SW480 (cell line): ENCODE data around the gene KRT84.
A peak's percentile ranks its signal among the peaks of the same experiment; 100 is the strongest.
"Not testable (repeated sequence)": the region's sequence is repeated elsewhere in the genome, so short reads cannot be mapped to it uniquely, and the experiment has no call there.

Experiments used
- DNase-seq: peaks from one replicate; pipeline ENCODE4 v3.0.0-alpha.2; 2016; ENCODE audit warnings: low spot score

KRT84 gene

DNA sequence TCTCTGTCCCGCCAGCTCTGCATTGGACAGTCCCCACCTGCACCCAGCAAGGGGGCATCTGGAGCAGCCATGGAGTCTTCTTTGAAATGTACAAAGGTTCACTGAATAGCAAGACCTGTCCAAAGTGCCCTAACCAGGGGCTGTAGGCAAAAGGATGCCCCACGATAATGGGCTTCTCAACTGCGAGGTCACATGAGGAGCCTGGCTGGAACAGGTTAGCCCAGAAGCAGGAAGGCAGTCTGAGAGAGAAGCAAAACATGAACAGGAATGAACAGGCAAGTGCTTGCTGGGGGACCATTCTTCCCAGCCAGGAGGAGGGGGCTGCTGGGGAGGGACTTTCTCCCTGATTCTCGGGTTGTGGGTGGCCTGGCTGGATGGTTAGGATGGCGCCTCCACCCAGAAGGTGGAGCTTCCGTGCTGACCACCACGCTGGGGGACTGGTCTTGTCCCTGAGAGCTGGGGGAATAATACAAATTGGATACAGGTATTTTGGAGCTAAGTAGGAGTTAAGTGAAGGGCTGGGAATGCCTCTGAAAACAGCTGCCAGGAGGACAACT, 25.3 kb downstream of the KRT84 start:
- no peak for DNase-seq

DNA sequence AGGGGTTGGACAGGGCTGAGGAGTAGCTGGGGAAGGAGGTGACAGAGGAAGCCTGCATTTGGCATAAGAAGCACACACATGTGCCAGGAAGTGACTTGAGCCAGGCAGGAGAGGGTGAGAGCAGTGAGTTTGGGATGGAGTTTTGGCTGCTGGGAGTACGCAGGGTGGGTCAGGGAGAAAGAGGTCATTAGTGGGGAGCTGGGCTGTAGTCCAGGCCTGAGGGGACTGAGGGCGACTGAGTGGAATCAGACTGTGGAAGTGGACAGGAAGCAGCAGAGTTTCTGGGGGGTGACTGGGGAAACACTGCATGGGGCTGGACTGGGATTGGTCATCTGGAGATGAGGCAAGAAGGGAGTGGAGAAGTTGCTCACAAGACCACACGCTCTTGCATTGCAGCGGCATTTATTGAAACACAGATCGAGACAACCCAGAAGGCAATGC, 25.8 kb downstream of the KRT84 start:
- no peak for DNase-seq

DNA sequence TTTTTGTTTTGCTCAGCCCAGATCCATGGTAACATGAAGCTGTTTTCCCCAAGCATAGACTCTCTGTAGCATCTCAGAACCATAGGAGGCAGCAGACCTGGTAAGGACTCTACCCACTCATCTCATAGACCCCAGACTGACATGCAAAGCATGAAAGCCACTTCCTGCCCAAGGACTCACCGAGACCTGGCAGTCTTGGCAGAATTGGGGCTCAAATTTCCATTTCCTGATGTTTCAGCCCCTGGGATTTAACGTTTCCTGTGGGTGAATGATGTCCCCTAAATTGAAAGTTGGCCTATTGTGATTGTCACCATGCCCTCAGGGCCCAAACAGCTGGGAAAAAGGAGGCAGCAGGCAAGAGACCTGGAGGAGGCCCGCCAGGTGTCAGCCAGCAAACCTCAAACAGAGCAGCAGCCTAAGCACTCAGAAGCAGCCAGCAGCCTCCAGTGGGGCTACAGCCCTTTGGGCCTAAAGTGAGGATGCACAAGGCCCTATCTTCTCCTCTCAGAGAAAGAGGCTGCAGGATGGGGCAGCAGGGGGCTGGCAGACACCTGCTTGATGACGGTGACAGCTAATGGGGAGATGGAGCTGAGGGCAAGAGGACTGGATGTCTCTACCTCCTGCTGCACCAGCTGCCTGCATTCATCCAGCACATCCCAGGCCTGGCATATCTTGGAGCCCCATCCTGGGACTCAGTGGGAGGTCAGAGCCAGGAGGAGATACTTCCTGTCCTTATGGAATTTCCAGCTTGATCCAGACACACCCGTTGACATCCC, 26.7 kb downstream of the KRT84 start:
- peak; percentile 14 for DNase-seq

DNA sequence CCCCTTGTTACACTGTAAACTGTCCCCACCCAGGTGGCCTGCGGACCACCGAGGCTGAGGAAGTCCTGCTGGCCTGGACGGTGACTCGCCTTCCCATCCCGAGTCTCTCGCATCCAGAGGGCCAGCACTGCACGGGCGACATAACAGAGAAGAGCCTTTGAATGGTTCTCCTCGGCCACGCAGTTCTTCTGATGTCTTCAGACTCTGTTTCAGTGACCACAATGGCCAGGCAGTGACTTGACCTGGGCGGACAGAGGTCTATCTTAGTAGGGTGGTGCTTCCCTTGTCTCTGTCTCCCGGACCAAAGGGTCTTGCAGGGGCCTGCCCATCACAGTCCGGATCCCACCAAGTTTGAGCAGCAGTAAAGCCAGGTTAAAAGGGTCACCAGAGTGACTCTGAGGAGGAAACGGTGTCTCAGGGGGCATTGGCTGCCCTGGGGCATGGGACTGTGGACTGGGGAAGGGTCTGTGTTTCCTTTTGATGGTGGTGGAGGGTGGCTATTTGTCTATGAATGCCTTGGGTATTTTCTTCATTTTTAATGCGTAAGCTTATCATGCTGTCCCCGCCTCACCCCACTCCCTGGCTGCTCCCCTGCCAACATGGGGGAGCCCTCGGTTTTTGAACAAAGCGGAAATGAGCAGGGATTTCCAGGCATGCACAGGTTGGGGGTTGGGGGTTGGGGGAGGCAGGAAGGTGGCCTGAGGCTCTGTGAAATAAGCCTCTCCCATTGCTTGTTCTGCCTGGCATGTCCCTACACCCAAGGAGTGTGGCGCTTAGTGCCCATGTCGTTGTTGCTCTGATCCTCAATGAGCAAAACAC, 28.5 kb downstream of the KRT84 start:
- DNase-seq, result no peak

DNA sequence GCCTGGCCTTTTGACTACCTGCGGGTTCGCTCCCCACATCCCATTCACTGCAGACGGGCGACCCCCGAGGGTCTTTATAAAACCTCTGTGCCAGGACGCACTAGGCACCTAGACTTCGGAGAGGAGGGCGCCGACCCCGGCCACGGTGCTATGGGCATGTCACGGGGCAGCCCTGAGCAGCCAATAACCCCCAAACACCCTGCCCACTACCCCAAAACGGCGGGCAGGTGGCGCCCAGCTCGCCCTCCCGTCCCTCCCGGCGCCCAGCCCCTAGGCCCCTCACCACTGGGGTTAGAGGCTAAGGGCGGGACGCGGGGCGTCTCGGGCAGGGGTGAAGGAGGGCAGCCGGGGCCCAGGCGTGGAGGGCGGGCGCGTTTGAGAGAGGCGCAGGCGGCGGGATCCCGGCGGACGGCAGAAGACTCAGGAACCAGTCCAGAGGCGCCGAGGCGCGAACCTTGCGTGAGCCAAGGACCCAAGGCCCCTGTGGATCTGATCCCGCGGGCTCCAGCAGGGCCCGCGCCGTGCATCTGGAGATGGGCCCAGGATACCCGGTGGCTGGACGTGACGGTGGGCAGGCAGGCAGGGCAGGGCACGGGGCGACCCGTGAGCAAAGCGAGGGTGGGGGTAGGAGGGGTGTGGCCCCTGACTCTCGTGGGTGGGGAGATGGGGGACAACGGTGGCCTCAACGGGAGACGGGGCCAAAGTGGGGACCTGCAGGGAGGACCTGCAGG, 29.3 kb downstream of the KRT84 start:
- no peak for DNase-seq

DNA sequence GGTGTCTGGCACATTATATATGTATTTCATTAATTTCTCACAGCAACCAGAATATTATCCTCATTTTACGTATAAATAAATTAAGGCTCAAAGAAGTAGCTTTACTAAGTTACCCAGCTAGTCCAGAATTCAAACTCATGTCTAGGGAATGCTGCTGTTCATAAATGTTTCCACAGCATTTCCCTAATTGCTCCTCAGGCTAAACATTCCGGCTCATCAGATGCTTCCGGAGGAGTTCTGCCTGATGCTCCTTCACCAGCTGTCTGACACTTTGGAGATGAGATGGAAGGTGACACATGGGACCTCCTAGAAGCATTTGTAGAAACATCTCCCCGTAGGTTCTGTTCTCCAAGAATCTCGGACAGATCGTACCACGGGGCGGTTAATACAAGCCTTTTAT, 30.3 kb downstream of the KRT84 start:
- no peak for DNase-seq

DNA sequence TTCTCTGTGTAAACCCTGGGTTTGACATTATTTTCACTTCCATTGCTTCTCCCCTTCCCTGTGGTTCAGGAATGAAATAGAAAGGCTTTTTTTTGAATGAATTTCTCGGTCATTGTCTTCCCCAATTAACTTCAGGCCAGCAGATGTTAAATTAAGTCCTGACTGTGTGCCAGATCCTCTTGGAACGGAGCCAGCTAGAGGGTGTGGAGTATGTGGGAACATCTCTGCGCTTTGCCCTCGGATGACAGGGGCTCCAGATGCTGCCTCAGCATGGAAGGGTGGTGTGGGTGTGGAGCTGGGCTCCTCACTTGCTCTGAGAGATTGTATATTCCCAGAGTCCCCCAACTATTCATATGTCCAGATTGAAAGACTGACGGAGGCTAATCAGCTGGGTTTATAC, 31.3 kb downstream of the KRT84 start:
- no peak for DNase-seq

DNA sequence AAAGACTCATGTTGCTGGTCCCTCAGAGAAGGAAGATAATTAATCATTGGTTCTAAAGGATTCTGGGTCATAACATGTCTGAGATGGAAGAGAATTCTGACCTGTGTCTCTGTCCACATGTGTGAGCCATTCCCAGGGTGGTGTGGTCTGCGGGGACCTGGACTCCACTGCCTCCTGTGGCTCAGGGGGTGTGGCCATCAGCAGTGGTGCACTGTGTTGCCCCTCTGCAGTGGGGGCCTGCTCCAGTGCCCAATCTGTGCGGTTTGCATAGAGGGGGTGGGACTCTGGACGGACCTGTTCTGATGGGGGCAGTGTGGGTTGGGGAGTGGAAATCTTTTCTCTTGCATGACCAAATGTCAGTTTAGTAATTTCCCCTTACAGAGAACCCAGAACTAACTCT, 31.7 kb downstream of the KRT84 start:
- DNase-seq, result no peak

DNA sequence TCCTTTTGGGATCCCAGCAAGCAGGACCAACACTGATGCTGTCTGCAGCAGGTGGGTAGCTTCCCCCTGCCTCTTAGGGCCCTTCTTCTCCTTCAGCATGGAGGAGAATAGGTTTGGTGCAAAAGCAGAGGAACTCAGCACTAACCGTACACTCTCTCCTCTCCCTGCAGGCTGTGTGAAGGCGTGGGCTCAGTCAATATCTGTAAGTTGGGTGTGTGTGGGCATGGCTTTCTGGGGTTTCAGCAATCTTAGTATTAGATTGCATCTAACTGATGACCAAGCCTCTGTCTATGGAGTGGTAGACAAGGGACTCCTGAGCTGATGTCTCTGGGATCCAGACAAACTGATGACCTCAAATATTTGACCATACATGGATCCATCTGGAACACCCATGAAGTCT, 32.5 kb downstream of the KRT84 start:
- no peak for DNase-seq

DNA sequence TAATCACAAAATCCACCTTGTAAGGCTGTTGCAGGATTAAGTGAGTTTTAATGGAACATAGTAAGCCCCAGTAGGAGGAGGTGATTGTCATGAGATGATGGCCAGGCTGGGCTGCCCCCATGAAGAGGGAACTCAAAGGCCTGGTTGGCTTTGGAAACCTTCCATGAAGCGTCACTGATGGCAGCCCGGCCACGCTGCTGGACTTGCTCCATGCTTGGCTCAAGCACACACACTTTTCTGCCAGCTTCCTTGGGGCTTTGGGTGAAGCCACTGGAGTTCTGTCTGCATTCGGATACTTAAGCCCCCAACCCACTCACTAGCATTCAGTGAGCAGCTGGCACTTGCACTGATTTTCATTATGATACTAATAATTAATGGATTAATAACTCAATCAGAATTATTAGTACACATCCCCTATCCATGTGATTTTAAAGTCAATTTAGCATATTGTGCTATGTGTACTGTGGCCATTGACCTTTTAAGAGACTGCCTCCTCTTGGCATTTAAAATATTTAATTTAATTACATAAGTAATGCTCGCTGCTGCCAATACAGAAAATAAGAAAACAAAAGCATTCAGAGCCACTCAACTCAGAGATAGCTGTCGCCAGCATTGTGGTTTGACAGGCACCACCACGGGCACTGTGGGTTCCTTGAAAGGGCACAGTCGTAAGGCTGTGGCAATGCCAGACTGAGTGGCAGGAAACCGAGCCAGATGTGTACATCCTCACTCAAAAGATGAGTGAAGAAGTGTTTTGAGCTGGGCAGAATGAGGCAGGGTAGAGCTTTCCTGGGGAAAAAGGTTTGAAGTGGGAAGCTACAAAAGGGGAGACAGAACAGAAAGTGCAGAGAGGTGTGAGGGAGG, 34.0 kb downstream of the KRT84 start:
- no peak for DNase-seq

DNA sequence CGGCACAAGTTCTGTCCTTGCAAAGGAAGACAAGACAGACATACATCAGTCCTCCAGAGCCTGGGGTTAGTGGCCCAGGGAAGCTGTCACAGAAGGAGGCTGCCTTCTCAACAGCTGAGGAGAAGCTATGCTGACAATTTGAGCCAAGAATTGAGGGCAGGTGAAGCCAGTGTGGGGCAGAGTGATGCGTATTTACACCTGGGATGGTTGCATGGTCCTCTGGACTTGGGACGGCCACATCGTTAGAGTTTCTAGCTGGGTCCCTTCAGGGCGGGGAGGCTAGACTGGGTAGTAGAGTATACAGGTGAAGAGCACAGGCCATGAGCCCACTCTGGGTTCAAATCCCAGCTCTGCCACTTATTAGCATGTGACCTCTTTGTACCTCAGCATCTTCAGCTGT, 34.7 kb downstream of the KRT84 start:
- DNase-seq, result no peak

DNA sequence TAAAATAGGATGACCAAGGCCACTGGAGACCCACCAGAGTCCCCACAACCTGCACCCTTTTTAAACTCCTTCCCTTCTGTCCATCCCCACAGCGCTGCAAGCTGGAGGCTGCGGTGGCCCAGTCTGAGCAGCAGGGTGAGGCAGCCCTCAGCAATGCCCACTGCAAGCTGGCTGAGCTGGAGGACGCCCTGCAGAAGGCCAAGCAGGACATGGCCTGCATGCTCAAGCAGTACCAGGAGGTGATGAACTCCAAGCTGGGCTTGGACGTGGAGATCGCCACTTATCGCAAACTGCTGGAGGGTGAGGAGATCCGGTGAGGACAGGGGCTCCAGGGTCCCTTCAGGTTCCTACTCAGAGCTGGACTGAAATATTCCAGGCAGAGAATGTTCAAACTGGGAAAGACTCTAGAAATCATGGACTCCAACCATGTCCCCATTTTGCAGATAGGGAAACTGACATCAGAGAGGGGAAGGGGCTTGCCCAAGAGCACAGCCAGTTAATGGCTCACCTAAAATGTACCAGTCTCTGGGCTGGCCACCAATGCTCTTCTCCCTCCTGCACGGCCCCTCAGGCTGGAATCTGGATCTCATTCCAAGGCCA, 35.3 kb downstream of the KRT84 start:
- DNase-seq, result no peak

DNA sequence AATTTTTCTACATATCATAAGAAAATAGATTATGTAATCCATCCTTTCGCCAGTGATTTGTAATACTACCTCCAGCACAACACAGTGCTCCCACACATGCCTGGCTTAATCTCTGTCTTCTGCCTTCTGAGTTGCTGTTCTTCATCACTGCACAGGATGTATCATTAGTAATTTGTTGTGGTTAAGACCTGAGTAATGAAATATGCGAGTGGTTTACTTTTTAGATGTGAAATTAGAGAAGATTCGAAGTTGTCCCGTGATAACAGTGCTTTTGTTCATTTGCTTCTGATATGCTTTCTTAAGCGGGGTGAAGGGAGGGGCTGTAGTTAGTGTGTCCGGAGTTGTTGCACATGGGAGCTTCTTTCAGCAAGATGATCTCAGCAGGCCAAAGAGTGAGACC, 36.3 kb downstream of the KRT84 start:
- peak; percentile 38 for DNase-seq

DNA sequence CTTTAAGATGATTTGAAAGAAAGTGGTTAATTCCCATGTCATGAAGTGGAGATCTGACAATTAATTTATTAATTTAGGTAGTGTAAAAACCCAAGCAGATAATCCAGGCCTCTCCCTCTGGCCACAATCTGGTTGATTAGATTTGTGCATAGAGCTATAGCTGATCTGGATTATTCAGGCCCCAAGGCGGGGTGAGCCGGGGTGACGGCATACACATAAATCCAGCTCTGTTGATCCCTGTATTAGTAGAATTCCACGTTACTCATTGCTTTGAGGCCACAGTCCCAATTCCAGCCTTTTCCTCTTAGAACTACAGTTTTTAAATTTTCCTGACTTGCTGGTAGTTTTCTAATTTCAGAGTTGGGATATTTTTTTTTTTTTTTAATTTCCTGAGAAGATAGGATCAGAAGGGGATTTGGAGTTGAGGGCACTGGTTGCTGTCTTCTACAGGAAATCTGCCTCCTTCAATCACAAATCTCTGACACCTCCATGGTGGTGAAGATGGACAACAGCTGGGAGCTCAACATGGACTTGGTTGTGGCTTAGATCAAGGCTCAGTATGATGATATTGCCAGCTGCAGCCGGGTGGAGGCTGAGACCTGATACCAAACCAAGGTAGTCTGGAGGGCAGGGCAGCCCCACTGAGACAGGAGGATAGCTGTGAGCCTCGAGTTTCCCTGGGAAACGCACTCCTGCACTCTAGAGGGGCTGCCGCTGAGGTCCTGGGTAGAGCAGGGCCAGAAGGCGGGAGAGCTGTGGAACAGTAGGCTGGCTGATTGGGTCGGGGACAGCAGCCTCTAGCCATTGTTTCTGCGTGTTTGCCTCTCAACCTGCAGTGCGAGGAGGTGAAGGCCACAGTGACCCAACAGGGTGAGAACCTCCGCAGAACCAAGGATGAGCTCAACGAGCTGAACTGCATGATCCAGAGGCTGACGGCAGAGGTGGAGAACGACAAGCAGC, 37.6 kb downstream of the KRT84 start:
- no peak for DNase-seq

DNA sequence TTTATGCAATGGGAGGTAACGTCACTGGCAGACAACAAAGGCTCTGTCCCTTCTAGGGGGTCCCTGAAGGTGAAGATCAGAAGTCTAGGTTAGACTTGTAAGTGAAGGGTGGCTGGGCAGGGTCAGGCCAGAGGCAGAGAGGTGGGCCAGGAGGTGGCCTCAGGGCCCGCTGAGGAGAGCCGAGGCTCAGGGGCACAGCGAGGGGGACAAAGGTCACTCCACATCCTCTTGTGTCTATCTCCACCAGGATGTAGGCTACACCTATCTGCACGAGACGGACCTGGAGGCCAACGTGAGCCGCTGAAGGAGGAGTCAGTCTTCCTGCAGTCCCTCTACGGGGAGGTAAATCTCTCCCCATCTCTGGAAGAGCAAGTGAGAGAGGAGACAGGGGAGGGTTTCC, 38.4 kb downstream of the KRT84 start:
- no peak for DNase-seq

DNA sequence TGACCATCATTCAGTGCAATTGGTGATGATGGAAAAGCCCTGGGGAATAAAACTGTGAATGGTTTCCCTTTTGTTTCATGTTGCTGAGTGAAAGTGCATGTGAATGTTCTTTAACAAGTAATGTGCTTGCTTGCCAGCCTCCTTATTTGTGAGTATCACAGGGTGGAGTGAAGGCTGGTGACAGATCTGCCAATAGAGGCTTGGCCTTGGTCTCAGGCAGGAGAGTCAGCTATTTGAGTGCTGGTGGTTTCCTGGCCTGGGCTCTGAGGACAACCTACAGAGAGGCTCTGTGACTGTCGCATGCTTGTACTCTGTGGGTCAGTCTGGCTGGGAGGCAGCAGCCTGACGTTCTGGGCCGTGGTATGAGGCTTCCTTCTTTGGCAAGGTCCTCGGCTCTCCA, 38.9 kb downstream of the KRT84 start:
- DNase-seq, result no peak

DNA sequence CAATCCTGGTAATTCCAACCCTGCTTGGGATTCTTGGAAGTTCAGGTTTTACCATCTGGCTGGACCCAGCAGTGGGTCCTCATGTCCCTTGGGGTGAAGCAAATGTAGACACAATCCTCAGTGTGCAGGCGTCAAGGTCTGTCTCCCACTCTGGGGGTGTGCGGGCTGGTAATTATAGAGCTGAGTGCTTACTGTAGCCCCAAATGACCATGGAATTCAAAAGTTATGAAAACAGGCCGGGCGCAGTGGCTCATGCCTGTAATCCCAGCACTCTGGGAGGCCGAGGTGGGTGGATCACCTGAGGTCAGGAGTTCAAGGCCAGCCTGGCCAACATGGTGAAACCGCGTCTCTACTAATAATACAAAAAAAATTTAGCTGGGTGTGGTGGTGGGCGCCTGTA, 40.4 kb downstream of the KRT84 start:
- not testable (repeated sequence) for DNase-seq

DNA sequence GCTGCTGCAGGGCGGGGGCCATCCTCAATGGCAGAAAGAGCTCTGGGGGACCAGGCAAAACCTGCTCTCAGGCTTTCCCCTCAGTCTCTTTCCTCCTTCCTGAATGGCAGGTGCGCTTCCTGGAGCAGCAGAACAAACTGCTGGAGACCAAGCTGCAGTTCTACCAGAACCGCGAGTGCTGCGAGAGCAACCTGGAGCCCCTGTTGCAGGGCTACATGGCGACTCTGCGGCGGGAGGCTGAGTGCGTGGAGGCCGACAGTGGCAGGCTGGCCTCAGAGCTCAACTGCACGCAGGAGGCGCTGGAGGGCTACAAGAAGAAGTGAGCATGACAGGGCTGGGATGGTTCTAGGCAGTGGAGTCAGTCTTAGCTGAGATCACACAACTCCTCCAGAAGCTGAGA, 41.3 kb downstream of the KRT84 start:
- DNase-seq, result no peak

DNA sequence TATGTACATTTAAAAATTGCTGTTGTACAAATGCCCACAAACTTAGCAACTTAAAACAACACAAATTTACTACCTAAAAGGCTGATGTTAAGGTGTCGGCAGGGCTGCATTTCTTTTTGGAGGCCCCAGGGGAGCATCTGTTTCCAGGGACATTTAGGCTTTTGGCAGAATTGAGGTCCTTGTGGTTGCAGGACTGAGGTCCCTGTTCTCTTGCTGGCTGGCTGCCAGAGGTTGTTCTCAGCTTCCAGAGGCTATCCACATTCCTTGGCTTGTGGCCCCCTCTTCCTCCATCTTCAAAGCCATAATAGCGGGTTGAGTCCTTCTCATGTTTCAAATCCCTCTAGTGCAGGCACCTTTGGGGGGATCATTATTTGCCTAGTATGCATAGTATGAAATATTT, 41.9 kb downstream of the KRT84 start:
- DNase-seq, result no peak
